Hematopoietic multipotent progenitor cell (in vitro differentiated cells): ENCODE measurements around the gene EPC1. TPM values are rescaled to one million over a fixed set of nuclear protein-coding genes. Genes with fewer than 3 reads are reported as not detected.
"Not testable (repeated sequence)": the region's sequence is repeated elsewhere in the genome, so short reads cannot be mapped to it uniquely, and the experiment has no call there.

ENCODE experiments used
- DNase-seq, 3 donors: peaks; one replicate each; pipeline ENCODE4 v3.0.0-alpha.2; 2011 to 2015; ENCODE audit warnings: low read depth in 2 of 3, low spot score in 2 of 3
- total RNA-seq: library from RNA; depleted of rRNA; stranded (reverse); fragments of >200 nt; gene quantifications from one replicate; pipeline ENCODE4 v1.2.3, GENCODE V29; 2012

EPC1 gene
- total RNA-seq, 1 donor, result 70.6 TPM

DNA sequence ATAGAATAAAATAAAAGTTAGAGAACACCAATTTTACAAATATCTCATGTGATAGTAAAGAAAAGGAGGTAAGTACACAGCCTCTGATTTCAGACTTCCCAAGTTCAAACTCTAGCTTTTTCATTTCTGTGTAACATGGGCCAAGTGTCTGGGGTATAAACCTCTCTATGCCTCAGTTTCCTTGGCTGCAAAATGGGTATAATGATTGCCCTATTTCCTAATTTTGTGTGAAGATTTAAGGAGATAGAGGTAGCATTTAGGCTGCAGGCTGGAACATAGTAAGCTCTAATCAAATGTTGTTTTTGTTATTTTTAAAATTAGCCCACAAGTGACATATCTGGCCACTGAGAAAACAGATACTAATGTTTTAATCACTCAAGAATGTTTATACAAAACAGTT lies 26.1 kb upstream of the EPC1 start:
- DNase-seq, result no peak

DNA sequence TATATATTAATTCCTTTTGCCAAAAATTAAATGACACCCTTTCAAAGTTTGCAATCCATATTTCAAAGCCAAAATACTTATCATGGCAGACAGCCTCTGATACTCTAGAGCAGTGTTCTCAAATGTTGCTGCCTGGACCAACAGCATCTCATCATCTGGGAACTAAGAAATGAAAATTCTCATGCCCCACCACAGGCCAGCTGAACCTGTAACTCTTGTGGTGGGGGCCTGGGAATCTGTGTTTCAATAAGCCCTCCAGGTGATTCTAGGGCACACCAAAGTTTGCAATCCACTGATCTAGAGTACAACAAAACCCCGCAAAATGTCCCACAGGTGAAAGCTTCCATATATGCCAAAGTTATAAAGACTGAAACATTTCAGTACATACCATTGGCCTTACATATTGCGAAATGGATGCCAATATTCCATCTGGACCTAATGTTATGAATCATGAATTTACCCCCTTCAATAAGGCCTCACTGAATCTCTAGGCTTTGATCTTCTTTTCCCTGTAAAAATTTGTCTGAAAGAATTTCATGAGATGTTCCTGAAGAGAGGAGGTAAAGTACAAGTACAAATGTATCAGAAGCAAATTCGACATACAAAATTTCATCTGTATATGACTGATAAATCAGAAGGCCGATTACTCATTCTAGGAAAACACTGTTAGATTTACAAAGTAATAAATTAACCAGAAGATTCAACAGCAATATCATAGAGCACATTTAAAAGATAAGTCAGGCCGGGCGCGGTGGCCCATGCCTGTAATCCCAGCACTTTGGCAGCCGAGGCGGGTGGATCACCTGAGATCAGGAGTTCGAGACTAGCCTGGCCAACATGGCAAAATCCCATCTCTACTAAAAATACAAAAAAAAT lies 25.3 kb upstream of the EPC1 start:
- DNase-seq, result no peak

DNA sequence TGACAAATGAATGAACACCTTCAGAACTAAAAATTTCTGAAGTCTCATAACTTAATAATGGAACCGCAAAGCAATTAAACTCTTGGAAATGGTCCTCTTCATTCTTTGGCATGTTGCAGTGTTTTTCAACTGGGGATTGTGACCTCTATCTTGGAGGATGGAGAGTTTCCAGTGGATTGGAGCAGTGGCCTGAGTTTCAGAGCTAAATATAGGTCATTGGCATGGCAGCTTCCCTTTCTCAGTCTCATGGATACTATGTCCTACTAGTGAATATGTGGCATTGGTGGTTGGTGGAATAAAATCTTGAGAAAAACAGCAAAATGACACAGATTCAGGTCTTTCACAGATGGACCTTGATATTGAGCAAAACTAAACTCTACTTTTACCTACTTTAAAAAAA lies 24.1 kb upstream of the EPC1 start:
- DNase-seq, result no peak

GRCh38 chr10:32367793-32368453 lies 21.0 kb upstream of the EPC1 start:
- peak in 2 of 3 donors; percentile 75 to 84 for DNase-seq

DNA sequence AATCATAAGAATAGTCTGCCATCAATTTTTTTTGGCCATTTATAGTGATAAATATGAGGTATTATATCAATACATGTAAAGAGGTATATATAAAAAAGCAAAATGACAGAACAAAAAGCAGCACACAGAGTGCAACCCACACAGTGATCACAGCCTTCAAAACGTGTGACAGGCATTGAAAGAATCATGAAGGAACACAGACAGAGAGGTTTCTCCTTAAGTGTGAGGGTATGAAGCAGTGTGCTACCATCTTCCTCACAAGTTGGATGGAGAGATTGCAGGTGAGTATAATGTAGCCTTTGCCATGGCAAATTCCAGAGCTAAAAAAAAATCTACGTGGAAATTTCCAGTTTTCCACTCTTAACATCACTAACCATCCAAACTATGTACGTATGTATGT lies 19.6 kb upstream of the EPC1 start:
- no peak for DNase-seq

- no peak for DNase-seq
Observed at GRCh38 chr10:32366111-32366510, 19.2 kb upstream of the EPC1 start.

- DNase-seq, result not testable (repeated sequence)
Observed at GRCh38 chr10:32365404-32365803, 18.4 kb upstream of the EPC1 start.

- no peak for DNase-seq
Observed at GRCh38 chr10:32362571-32362970, 15.6 kb upstream of the EPC1 start.

GRCh38 chr10:32360884-32361283 lies 13.9 kb upstream of the EPC1 start:
- DNase-seq, result no peak

- no peak for DNase-seq
Observed at GRCh38 chr10:32360241-32360640, 13.3 kb upstream of the EPC1 start.

DNA sequence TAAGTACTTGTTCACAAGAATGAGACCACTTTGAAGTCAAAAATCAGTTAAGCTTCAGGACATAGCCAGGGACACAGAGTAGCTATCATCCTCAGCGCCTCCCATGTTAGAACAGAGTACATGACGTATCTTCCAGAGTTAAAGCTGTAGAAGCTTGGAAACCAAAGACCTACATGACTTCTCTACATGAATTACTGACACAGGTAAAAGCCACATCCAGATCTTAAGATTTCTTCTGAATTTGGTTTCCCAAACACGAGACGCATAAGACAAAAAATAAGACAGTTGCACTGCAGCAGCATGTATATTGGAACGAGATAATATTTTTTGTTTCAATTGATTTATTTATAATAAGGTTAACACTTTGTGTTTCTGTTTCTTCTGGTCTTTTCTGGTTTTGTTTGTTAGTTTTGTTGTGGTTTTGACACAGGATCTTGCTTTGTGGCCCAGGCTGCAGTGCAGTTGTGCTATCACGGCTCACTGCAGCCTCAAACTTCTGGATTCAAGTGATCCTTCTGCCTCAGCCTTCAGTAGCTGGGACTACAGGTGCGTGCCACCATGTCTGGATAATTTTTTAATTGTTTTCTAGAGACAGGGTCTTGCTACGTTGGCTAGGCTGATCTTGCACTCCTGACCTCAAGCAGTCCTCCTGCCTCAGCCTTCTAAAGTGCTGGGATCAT lies 10.2 kb upstream of the EPC1 start:
- DNase-seq, result no peak

DNA sequence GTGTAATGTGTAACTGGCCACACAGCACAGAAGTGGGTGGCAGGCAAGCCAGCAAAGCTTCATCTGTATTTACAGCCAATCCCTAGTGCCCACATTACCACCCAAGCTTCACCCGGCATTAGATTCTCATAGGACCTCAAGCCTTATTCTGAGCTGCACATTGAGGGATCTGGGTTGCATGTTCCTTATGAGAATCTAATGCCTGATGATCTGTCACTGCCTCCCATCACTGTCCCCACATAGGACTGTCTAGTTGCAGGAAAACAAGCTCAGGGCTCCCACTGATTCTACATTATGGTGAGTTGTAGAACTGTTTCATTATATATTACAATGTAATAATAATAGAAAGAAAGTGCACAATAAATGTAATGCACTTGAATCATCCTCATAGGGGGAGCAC lies 7.7 kb upstream of the EPC1 start:
- DNase-seq, result not testable (repeated sequence)

DNA sequence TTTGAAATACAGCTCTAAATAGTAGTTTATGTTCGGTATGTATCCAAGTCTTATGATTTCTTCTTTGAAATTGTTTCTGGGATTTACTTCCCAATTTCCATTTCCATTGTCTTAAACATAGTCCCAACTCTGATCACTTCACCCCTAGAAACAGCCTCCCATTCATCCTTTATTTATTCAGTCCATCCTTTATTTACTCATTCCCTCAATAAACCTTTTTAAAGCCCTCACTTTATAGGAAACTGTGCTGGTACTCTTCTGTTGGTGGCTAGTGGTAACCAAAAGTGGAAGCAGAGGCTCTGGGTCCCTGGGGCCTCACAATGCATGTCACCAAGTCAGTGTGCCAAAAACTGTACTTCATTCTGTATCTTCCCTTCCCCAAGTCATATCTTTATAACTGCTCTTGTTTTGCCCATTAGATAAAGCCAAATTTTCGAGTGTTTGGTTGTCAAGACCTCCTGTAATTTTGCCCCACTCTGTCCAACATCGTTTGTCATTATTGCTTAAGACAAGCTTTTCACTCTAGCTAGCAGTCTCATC lies 3.9 kb upstream of the EPC1 start:
- DNase-seq, result peak in 1 of 3 donors; percentile 20

DNA sequence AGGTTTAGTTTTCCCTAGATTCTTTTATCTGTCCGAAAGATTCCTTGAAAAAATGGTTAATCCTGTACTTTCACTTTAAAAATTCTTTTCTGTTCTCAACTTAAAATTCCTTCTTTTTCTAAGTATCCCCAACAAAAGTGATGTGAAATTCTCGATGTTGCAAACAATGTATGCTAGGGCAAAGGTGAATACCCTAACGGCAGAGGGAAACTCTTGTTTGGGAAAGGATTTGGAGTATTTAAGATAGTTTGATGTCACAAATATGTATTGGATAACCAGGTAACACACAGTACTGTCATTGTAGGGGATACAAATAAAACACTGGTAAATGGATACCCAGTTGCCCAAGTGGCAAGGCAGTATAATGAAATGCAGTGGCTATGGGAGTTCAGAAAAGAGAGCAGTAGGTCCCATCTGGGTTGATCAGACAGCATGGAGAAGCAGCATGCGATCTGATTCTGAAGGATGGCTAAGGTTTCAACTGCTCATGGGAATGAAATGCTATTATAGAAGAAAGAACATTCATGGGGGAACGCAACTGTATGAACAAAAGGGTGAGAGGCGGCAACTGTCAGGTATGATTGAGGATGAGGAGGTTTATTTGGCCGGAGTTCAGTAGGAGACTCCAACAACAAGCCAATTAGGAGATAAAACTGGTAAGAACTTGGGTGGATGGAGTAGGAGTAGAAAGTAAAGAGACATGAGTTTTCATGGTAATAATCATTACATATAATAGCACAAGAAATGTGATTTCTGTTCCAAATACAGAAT lies 3.2 kb upstream of the EPC1 start:
- DNase-seq, result no peak

- no peak for DNase-seq
Observed at GRCh38 chr10:32349199-32349585, 2.2 kb upstream of the EPC1 start.

- DNase-seq, result no peak
Observed at GRCh38 chr10:32348297-32349198, 1.6 kb upstream of the EPC1 start.

DNA sequence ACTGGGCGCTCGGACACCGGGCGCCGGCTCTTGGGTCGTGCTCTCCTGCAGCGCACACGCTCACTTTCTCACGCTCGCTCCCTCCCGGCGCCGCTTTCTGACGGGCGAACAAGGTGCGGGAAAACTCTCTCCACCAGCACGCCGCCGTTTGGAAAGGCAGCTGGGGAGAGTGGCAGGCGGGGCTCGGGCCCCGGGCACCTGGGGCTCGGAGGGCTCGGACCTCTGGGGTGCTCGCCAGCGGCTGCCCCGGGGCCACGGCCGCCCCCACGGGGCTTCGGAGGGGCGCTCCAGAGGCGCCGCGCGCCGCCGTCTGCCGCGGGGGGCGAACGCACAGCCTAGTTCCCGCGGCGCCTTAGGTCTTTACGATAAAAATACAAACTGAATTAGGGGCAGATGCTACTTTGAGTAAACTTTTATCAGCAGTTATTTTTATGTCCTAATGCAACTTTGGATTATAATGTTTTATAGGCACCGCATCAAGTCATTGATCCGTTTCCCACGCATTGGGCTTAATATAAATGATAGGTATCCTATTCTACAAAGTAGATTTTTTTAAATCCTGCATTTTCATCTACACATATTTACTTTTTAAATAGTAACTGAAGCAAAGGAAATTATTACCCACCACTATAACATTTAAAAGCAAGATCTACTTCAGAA lies 535 bp upstream of the EPC1 start:
- DNase-seq, result no peak

DNA sequence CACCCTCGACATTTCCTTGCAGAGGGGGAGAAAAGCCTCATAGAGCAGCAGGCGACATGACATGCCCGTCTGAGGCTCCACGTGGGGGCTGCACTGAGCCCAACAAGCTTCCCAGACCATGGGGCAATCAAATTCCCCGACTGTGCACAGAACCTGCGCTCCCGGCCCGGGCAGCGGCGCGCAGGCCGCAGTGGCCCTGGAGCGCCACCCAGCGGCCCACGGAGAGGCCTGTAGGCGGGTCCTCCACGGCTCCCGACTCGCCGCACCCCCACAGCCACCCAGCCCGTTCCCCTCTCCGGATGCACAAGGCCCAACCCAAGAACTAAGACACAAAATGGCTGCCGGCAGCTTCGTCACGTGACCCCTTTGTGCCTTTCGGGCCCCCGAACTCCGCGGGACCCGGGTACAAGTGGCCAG lies 816 bp downstream of the EPC1 start:
- DNase-seq, result peak; percentile 87 to 97 (median 95)

GRCh38 chr10:32341596-32341995 lies 5.4 kb downstream of the EPC1 start:
- no peak for DNase-seq
